Keratinocyte (primary cell): ENCODE data around the gene ITGB8. TPM values are rescaled to one million over a fixed set of nuclear protein-coding genes. Genes with fewer than 3 reads are reported as not detected.
A peak's percentile ranks its signal among the peaks of the same experiment; 100 is the strongest.

ENCODE experiments used
- DNase-seq: peaks from one replicate; pipeline ENCODE4 v3.0.0-alpha.2; 2011; ENCODE audit warnings: low read depth, missing footprints, low spot score
- FAIRE-seq: peaks from 2 replicates; lab custom pipeline; 2011; peaks lifted over from hg19 to GRCh38; lab: Jason Lieb, UNC
- H2AFZ ChIP-seq: 2 replicates; pipeline ENCODE4 v1.6.0; 2012; ENCODE audit warnings: low read length, control low read depth, inconsistent platforms; ENCODE audit not compliant: control insufficient read depth
- H3K27ac ChIP-seq: 2 replicates; pipeline ENCODE4 v1.5.1; 2011; ENCODE audit warnings: low read length; ENCODE audit not compliant: control insufficient read depth, insufficient read depth
- H3K27me3 ChIP-seq: 3 replicates; pipeline ENCODE4 v1.6.0; 2011; ENCODE audit warnings: low read length; ENCODE audit not compliant: control insufficient read depth, insufficient read depth; ENCODE audit errors: extremely low read depth
- H3K36me3 ChIP-seq, 2 experiments: 2 replicates in 1 of 2; 3 replicates in 1 of 2; pipeline ENCODE4 v1.5.1; 2011; ENCODE audit warnings: low read length in 2 of 2, mild to moderate bottlenecking in 1 of 2; ENCODE audit not compliant: control insufficient read depth in 2 of 2, insufficient read depth in 2 of 2; ENCODE audit errors: extremely low read depth in 1 of 2
- H3K4me1 ChIP-seq: 3 replicates; pipeline ENCODE4 v1.5.1; 2011; ENCODE audit warnings: low read length; ENCODE audit not compliant: control insufficient read depth, insufficient read depth; ENCODE audit errors: extremely low read depth
- H3K4me2 ChIP-seq: 3 replicates; pipeline ENCODE4 v1.6.0; 2011; ENCODE audit warnings: low read depth, low read length; ENCODE audit not compliant: control insufficient read depth, insufficient read depth; ENCODE audit errors: extremely low read depth
- H3K4me3 ChIP-seq, 3 experiments: fragments of 200-600 bp in 1 of 3; sonication (generic) in 1 of 3; 2 replicates in 2 of 3; 3 replicates in 1 of 3; pipeline ENCODE4 v1.5.1; 2011 to 2016; ENCODE audit warnings: low read length in 3 of 3, mild to moderate bottlenecking in 3 of 3, control low read depth in 2 of 3, inconsistent platforms in 1 of 3, low read depth in 1 of 3, mixed read lengths in 1 of 3, mixed run types in 1 of 3, moderate library complexity in 1 of 3; ENCODE audit not compliant: control insufficient read depth in 2 of 3, insufficient read depth in 2 of 3; ENCODE audit errors: extremely low read depth in 1 of 3
- H3K79me2 ChIP-seq: 2 replicates; pipeline ENCODE4 v1.6.0; 2012; ENCODE audit warnings: low read length; ENCODE audit not compliant: control insufficient read depth, insufficient read depth
- H3K9ac ChIP-seq: 3 replicates; pipeline ENCODE4 v1.6.0; 2011; ENCODE audit warnings: low read length; ENCODE audit not compliant: control insufficient read depth, insufficient read depth; ENCODE audit errors: extremely low read depth
- H3K9me1 ChIP-seq: 3 replicates; pipeline ENCODE4 v1.6.0; 2011; ENCODE audit warnings: low read length; ENCODE audit not compliant: control insufficient read depth, insufficient read depth; ENCODE audit errors: extremely low read depth
- H3K9me3 ChIP-seq: 2 replicates; pipeline ENCODE4 v1.5.1; 2012; ENCODE audit warnings: low read depth, low read length; ENCODE audit not compliant: control insufficient read depth
- H4K20me1 ChIP-seq: 3 replicates; pipeline ENCODE4 v1.6.0; 2011; ENCODE audit warnings: low read length; ENCODE audit not compliant: control insufficient read depth, insufficient read depth; ENCODE audit errors: extremely low read depth
- CTCF ChIP-seq, 3 experiments: IDR thresholded peaks in 1 of 3; conservative IDR thresholded peaks in 1 of 3; optimal IDR thresholded peaks in 1 of 3; 2 replicates in 2 of 3; 3 replicates in 1 of 3; pipeline versions ENCODE3 to v1.5.1; 2011; ENCODE audit warnings: low read length in 3 of 3, mild to moderate bottlenecking in 3 of 3, moderate library complexity in 2 of 3, control low read depth in 1 of 3, inconsistent platforms in 1 of 3; ENCODE audit not compliant: insufficient read depth in 2 of 3; ENCODE audit errors: extremely low read depth in 1 of 3
- EZH2 ChIP-seq: IDR thresholded peaks from one replicate; pipeline ENCODE4 v1.6.1; 2012; ENCODE audit warnings: inconsistent platforms, mild to moderate bottlenecking, low read length, moderate library complexity
- dilution Hi-C: fragments of 300-500 bp; cut with MboI; formaldehyde crosslinking; loops from one replicate; pipeline ENCODE4 v1.7.0; 2020; ENCODE audit warnings: low sequenced_read_pairs; ENCODE audit not compliant: extremely low pct_ligation_motif_present
- polyA plus RNA-seq, 5 experiments: library from polyadenylated mRNA; depleted of rRNA in 3 of 5; stranded (reverse) in 3 of 5; stranded (forward) in 1 of 5; unstranded in 1 of 5; fragments of >200 nt; gene quantifications; 1 replicate in 1 of 5; 2 replicates in 3 of 5; 3 replicates in 1 of 5; pipeline versions ENCODE4 v1.2.1 to v1.2.3, GENCODE V29; 2011 to 2012; ENCODE audit warnings: missing spikeins in 2 of 5, low read depth in 1 of 5, low replicate concordance in 1 of 5

ITGB8 gene
- polyA plus RNA-seq, 1 donor (not counting 4 experiments of a cell fraction or from before 2014, with no cell fraction given), result 10.9 TPM

GRCh38 chr7:20343941-20344340, 13.2 kb downstream of the ITGB8 start:
- H3K9me1 ChIP-seq, result no peaks in the 10 kb centered on the region
- H2AFZ ChIP-seq, result no peak overlapping the region
- TF ChIP-seq EZH2 (no peak), CTCF (optimal IDR thresholded peaks at IDR 0.05 in 1 of 3, IDR thresholded peaks at IDR 0.05 in 1 of 3, conservative IDR thresholded peaks at IDR 0.05 in 1 of 3; ENCODE audit: extremely low read depth in 1 of 3, insufficient read depth in 2 of 3, low read length in 3 of 3) (no peak)
- no peak overlapping the region for H3K27ac ChIP-seq
- H3K9ac ChIP-seq, result no peak overlapping the region
- H3K79me2 ChIP-seq, result peaks cover 22% of the 10 kb centered on the region
- FAIRE-seq (peak; percentile 81), DNase-seq (no peak)
- H3K36me3 ChIP-seq, result no peaks in the 10 kb centered on the region
- H3K9me3 ChIP-seq, result no peaks in the 10 kb centered on the region
- no peaks in the 10 kb centered on the region for H3K27me3 ChIP-seq
- no peak overlapping the region for H3K4me3 ChIP-seq
- peak overlapping the region; percentile 18 for H3K4me2 ChIP-seq
- H3K4me1 ChIP-seq, result peaks cover 44% of the 10 kb centered on the region
- dilution Hi-C loops, result no loop called here
- no peaks in the 10 kb centered on the region for H4K20me1 ChIP-seq

- H3K36me3 ChIP-seq, result no peaks in the 10 kb centered on the region
- no peak overlapping the region for H3K27ac ChIP-seq
- H3K27me3 ChIP-seq, result no peaks in the 10 kb centered on the region
- peaks cover 22% of the 10 kb centered on the region for H3K79me2 ChIP-seq
- DNase-seq (no peak), FAIRE-seq (peak; percentile 26)
- TF ChIP-seq EZH2, result no peak
- no peak for TF ChIP-seq CTCF (optimal IDR thresholded peaks at IDR 0.05 in 1 of 3, IDR thresholded peaks at IDR 0.05 in 1 of 3, conservative IDR thresholded peaks at IDR 0.05 in 1 of 3; ENCODE audit: extremely low read depth in 1 of 3, insufficient read depth in 2 of 3, low read length in 3 of 3)
- no peak overlapping the region for H2AFZ ChIP-seq
- no peaks in the 10 kb centered on the region for H3K9me1 ChIP-seq
- no peaks in the 10 kb centered on the region for H3K9me3 ChIP-seq
- no peak overlapping the region for H3K9ac ChIP-seq
- H3K4me3 ChIP-seq, result no peak overlapping the region
- H4K20me1 ChIP-seq, result no peaks in the 10 kb centered on the region
- dilution Hi-C loops, result no loop called here
- H3K4me1 ChIP-seq, result peaks cover 44% of the 10 kb centered on the region
- H3K4me2 ChIP-seq, result peak overlapping the region; percentile 18
These were observed 13.7 kb downstream of the ITGB8 start for GRCh38 chr7:20344396-20344795.
